ENCODE data around the gene PHF23.

Gene PHF23

DNA sequence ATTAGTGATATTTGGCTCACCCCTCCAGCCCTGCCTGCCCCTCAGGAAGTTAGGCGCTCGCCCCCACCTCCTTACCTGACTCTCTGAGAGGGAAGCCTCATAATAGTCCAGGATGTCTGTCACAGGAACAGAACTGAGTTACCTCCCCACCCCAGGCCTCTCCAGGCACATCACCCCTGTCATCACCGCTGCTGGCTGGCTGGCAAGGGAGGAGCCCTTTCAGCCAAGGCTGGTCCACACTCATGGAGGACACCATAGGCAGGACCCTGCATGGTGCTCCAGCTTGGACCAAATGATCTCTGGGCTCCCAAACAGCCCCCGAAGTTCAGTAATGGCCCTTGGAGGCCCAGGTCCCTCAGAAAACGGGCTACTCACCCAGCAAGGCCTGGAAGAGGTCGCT, 21.1 kb downstream of the PHF23 start:
- TF ChIP-seq, protein P1, sequence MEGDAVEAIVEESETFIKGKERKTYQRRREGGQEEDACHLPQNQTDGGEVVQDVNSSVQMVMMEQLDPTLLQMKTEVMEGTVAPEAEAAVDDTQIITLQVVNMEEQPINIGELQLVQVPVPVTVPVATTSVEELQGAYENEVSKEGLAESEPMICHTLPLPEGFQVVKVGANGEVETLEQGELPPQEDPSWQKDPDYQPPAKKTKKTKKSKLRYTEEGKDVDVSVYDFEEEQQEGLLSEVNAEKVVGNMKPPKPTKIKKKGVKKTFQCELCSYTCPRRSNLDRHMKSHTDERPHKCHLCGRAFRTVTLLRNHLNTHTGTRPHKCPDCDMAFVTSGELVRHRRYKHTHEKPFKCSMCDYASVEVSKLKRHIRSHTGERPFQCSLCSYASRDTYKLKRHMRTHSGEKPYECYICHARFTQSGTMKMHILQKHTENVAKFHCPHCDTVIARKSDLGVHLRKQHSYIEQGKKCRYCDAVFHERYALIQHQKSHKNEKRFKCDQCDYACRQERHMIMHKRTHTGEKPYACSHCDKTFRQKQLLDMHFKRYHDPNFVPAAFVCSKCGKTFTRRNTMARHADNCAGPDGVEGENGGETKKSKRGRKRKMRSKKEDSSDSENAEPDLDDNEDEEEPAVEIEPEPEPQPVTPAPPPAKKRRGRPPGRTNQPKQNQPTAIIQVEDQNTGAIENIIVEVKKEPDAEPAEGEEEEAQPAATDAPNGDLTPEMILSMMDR (IDR thresholded peaks at IDR 0.05; ENCODE audit: insufficient read depth, missing control alignments) = no peak
- no peak for FAIRE-seq
- DNase-seq (ENCODE audit: insufficient read length, low spot score) = no peak

DNA sequence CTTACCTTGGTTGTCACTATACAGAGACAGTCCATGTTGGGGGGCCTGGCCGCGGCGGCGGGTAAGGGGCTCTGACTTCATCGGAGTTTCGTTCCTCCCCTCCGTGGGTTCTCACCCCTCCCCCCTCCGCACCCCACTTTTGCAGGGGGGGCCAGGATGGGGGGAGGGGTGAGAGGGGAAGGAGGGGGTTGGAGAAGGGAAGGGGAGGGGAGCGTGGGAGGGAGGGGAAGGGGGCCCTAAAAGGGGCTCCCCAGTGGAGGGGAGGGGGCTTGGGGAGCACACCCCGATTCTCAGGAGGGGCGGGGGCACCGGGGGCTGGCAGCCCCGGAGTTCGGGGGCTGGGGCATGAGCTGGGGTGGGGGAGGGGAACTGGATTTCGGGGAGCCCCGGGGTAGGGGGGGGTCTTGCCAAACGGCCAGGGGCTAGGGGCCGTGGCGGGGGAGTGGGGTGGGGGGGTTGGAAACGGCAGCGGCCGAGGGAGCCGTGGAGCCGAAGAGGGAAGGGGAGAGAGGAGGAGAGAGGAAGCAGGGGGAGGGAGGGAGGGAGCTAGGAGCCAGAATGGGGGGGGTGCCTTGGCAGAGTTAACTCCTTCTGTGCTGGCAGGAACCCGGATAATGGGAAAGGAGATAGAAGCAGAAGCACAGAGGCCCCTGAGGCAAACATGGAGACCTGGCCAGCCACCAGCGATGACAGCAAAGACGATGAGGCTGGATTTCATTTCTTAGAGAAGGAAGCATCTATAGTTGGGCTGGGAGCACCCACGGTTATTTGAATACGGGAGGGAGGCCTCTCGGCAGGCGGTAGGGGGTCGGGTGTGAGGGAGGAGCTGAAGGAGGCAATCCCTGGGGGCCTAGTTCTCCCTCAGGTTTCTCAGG, 21.9 kb downstream of the PHF23 start:
- peak; percentile 78 for DNase-seq (ENCODE audit: insufficient read length, low spot score)
- TF ChIP-seq, protein P1 (IDR thresholded peaks at IDR 0.05; ENCODE audit: insufficient read depth, missing control alignments) = no peak
- no peak for FAIRE-seq

DNA sequence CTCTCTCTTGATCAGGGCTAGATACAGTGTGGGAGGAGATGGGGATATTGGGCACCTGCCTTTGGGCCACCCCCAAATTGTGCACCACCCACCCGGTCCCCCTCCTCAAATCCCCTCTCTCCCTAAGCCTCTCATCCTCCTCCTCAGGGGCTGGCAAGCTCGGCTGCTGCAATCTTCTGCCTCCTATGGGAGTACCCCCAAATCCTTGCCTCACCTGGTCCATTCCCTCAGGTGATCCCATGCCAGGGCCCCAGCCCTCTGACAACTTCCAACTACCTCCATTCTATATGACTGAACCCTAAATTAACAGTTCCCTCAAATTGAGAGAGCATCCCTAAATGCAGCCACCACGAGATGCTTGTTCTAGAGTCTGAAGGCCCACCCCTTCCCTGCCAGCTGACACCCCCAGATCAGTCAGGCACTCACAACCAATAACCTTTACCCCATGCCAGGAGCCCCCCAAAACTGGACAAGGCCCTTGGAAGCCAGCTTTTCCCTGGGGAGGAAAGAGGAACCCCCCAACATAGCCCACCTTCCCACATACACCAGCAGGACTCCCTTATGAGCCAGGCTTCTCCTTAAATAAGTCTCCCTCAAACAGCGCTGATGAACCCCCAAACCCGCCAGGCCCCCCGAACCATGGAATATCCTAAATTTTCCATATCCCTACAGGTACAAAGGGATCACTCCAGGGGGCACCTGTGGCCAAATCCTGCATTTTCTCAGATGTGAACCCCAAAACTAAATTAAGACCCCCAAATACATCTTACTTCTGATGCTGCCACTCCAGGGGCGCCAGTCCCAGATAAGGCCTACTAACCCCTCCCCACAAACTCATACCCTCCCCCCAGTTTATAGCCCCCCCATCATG, 22.8 kb downstream of the PHF23 start:
- TF ChIP-seq, protein P1 (IDR thresholded peaks at IDR 0.05; ENCODE audit: insufficient read depth, missing control alignments) = no peak
- DNase-seq (ENCODE audit: insufficient read length, low spot score) = no peak
- no peak for FAIRE-seq

DNA sequence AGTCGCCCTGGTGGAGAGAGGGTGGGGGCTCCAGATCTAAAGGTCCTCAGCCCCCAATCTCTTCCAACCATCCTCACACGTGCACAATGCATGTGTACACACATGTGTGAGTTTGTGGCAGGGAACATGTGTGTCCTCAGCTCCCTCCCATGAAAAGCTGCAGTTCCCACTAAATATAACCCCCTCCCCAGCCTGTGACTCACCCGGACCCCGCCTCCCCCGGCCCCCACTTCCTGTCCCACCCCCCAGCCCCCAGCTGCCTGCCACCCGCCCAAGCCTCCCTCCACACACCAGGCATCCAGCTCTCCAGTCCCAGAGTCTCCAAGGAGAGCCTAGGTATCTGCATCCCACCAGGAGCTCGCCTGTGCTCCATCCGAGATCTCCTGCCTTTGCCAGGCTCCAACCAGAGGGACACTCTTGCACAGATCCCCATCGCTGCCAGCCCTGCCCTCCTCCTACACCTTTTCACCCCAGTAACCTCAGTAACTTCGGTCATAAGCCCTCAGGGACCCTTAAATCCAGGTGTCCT, 23.5 kb downstream of the PHF23 start:
- TF ChIP-seq, protein P1 (IDR thresholded peaks at IDR 0.05; ENCODE audit: insufficient read depth, missing control alignments) = no peak
- FAIRE-seq = no peak
- DNase-seq (ENCODE audit: insufficient read length, low spot score) = no peak

DNA sequence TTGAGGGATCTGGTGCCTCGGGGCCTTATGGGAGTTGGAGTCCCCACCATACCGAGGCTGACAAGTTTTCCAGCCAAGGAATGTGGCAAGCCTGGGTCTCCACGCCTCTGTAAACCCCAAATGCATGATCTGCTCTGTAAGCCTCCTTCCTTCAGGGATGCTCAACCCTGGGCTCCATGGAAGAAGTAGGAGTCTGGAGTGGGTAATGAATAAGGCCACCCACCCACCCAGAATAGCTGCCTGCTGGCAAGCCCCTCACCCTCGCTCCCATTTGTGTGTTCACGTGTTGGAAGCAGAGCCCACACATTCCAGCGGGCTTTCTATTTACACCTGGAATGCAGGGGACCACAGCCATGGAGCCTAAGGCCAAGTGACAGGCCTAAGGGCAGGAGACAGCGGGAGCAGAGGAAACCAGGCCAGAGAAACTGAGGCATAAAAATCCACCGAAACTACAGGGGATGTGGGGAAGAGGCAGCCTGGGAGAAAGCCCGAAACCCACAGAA, 24.1 kb downstream of the PHF23 start:
- peak; percentile 82 for DNase-seq (ENCODE audit: insufficient read length, low spot score)
- no peak for FAIRE-seq
- TF ChIP-seq, protein P1 (IDR thresholded peaks at IDR 0.05; ENCODE audit: insufficient read depth, missing control alignments) = no peak

DNA sequence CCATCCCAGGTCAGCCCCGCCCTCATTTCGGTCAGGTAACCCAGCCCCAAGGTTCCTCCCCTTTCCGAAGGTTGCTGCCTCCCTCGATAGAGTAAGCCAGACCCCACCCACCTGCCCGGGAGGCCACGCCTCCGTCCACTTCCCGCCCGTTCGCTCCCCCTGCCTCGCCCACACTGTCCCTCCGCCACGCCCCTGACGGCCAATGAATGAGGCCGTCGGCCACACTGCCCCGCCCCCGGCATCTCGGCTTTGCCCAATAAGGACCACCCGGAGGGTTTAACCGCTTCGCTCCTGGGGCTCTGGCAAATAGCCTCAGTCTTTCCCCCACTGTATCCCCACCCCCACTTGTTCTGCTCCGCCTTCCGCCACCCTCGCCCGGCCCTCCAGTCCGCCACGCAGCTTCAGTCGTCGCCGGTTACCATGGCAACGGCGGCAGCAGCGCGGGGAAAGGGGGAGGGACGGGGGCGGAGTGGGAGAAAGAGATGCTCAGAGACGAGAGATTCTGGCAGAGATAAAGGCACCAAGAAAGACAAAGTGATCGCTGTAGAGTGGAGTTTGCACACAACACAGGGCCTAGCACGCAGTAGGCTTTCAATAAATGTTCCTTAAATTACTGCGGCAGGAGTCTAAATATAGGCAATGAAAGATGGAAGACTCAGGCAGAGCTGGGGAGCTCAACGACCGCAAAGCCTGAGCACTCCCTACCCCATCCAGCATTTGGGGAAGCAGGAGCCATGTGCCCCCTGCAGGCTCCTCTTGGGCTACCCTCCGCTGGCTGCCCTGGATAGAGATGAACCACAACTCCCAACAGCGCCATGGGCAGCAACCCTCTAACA, 24.7 kb downstream of the PHF23 start:
- FAIRE-seq (no peak), DNase-seq (ENCODE audit: insufficient read length, low spot score) (peak; percentile 94)
- TF ChIP-seq, protein P1 (IDR thresholded peaks at IDR 0.05; ENCODE audit: insufficient read depth, missing control alignments) = peak; percentile 20
